ENCODE measurements around the gene REL. TPM values are rescaled to one million over a fixed set of nuclear protein-coding genes. Genes with fewer than 3 reads are reported as not detected.

REL gene
- total RNA-seq: 29.1 TPM
- long read RNA-seq, transcript REL-202 (10 exons, 2,398 nt): major isoform, 17 of 28 reads
- long read RNA-seq, partial matches to known transcripts: 0 of 28 reads
- long read RNA-seq, other reads (novel, unspliced or antisense): 11 of 28 reads

- Histone ChIP-seq H3K4me1 (peaks cover 21% of the 10 kb centered on the region), H3K9me3 (no peaks in the 10 kb centered on the region), H3K4me3 (peak within 1 kb of the TSS; percentile 92), H3K27me3 (no peaks in the 10 kb centered on the region), H3K27ac (peak within 1 kb of the TSS; percentile 99), H3K36me3 (no peaks in the 10 kb centered on the region)
- no peak for TF ChIP-seq CTCF (IDR thresholded peaks at IDR 0.05)
- intact Hi-C loops (cut with DNase I): loop anchor here (5.0 kb wide), 1 partner anchor 324 kb away; no protein-coding TSS in a partner anchor
- ATAC-seq (peak; percentile 97), DNase-seq (peak; percentile 97)
These were observed at the start of gene REL for GRCh38 chr2:60881047-60881932. Gene REL (plus strand): TSS chr2:60881574. CDS start chr2:60881841, 267 bp downstream.

DNA sequence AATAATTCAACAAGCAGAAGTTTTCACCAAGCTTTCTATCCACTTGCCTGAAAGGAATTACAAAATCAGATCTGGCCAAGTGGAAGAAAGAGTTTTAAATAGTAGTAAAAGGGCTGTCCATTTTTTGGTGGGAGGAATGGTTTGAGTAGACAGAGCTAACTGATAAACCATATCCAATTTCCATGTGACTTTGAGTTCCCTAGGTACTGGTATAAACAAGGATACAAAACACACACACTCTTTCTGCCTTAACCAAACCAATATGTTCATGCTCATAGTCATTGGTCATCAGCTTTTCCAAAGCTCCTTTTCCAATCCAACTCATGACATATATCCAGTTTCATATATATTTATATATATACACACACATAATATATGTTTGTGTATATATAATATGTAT, 49.5 kb upstream of the REL start:
- DNase-seq: no peak
- ATAC-seq: no peak
- H3K27ac ChIP-seq: no peak overlapping the region
- no peak for TF ChIP-seq CTCF (IDR thresholded peaks at IDR 0.05)
- no peak overlapping the region for H3K4me3 ChIP-seq
- H3K4me1 ChIP-seq: no peaks in the 10 kb centered on the region
- H3K27me3 ChIP-seq: no peaks in the 10 kb centered on the region
- H3K9me3 ChIP-seq: no peaks in the 10 kb centered on the region
- intact Hi-C loops (cut with DNase I): no loop called here
- no peaks in the 10 kb centered on the region for H3K36me3 ChIP-seq

DNA sequence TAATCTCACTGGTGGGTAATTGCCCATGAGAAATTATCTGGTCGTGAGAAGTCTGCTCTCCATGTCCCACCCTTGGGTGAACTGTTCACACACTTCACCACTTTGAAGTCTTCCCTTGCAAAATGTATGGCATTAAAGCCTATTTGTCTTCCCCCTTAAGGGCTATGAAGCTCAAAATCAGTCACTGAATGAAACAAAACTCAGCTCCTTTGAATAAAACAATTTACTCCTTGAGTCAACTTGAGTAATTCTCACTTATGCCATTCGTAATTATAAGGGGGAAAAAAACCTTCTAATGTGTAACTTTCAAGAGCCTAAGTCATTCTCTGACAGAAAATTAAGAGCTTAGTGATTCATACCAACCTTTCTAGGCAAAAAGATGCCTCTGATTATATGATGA, 48.8 kb upstream of the REL start:
- intact Hi-C loops (cut with DNase I): no loop called here
- H3K27ac ChIP-seq: no peak overlapping the region
- H3K4me3 ChIP-seq: no peak overlapping the region
- ATAC-seq (no peak), DNase-seq (no peak)
- no peaks in the 10 kb centered on the region for H3K27me3 ChIP-seq
- H3K9me3 ChIP-seq: no peaks in the 10 kb centered on the region
- H3K4me1 ChIP-seq: no peaks in the 10 kb centered on the region
- H3K36me3 ChIP-seq: no peaks in the 10 kb centered on the region
- no peak for TF ChIP-seq CTCF (IDR thresholded peaks at IDR 0.05)

DNA sequence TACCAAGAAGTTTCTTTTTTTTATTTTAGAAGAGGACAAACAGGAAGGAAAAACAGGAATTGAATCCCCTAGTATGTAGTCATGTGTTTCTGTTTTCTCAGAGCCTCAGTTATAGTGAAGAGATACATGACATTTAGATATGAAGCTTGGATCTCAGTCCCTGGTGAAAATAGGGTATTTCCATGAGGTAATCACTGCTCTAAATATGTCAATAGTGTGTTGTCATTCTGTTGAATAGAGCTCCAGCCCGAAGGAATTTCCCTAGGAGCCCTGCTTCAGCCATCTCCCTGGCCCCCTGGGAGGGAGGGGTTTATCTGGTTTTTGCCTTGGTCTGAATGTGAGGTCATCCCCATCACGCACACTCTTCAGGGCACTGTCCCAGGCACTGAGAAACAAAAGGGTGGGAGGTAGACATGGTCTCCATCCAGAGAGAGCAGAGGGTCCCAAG, 47.1 kb upstream of the REL start:
- H3K4me3 ChIP-seq: no peak overlapping the region
- peak; percentile 53 for ATAC-seq
- no peaks in the 10 kb centered on the region for H3K36me3 ChIP-seq
- no peaks in the 10 kb centered on the region for H3K4me1 ChIP-seq
- intact Hi-C loops (cut with DNase I): no loop called here
- TF ChIP-seq CTCF (IDR thresholded peaks at IDR 0.05): no peak
- no peak for DNase-seq
- no peaks in the 10 kb centered on the region for H3K27me3 ChIP-seq
- no peak overlapping the region for H3K27ac ChIP-seq
- H3K9me3 ChIP-seq: no peaks in the 10 kb centered on the region

- intact Hi-C loops (cut with DNase I): no loop called here
- no peak for DNase-seq
- Histone ChIP-seq H3K27ac (no peak overlapping the region), H3K4me3 (no peak overlapping the region), H3K4me1 (no peaks in the 10 kb centered on the region), H3K36me3 (no peaks in the 10 kb centered on the region), H3K9me3 (no peaks in the 10 kb centered on the region), H3K27me3 (no peaks in the 10 kb centered on the region)
- ATAC-seq: no peak
- no peak for TF ChIP-seq CTCF (IDR thresholded peaks at IDR 0.05)
These were observed 44.9 kb upstream of the REL start for GRCh38 chr2:60836491-60836890.
